Hepatocyte (in vitro differentiated cells): ENCODE results near the gene TTC39B.

ENCODE experiments used
- CTCF ChIP-seq: fragments of 200-600 bp; sonication (generic); IDR thresholded peaks from 2 replicates; pipeline ENCODE4 v1.5.1; 2016; ENCODE audit warnings: antibody characterized with exemption, mild to moderate bottlenecking; ENCODE audit not compliant: poor library complexity
- EZH2 ChIP-seq: fragments of 200-600 bp; sonication (generic); IDR thresholded peaks from 2 replicates; pipeline ENCODE4 v1.6.1; 2016; ENCODE audit warnings: antibody characterized with exemption, mild to moderate bottlenecking, borderline replicate concordance
- EZH2phosphoT487 ChIP-seq: fragments of 200-600 bp; sonication (generic); IDR thresholded peaks from one replicate; pipeline ENCODE4 v1.6.1; 2018; ENCODE audit warnings: antibody characterized with exemption, mild to moderate bottlenecking, low read depth, moderate library complexity; ENCODE audit not compliant: unreplicated experiment, severe bottlenecking

- TF ChIP-seq CTCF = no peak
- TF ChIP-seq EZH2phosphoT487 = no peak
- no peak for TF ChIP-seq EZH2
These were observed 114.2 kb downstream of the TTC39B start for GRCh38 chr9:15192856-15193255.
